GM12801 (cell line): Measurements from ENCODE around the gene NCKIPSD.

ENCODE experiments used
- TF ChIP-seq, protein P1 (sequence below): IDR thresholded peaks from one replicate; pipeline ENCODE4 v1.5.1; 2011; ENCODE audit warnings: control low read depth; ENCODE audit not compliant: insufficient read length; ENCODE audit errors: extremely low read depth

The NCKIPSD gene

DNA sequence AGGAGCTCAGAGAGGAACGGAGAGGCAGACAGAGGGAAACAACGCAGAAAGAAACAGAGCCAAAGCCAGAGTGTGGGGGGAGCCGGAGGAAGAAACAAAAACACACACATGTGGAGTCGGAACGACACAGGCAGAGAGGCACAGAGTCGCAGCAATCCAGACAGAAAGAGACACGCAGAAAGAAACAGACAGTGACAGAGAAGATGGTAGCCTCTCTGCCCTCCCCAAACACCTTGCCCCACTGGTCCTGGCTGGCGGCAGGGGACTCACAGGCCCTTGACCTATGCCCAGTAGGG lies 1.7 kb downstream of the NCKIPSD start:
- TF ChIP-seq, protein P1, sequence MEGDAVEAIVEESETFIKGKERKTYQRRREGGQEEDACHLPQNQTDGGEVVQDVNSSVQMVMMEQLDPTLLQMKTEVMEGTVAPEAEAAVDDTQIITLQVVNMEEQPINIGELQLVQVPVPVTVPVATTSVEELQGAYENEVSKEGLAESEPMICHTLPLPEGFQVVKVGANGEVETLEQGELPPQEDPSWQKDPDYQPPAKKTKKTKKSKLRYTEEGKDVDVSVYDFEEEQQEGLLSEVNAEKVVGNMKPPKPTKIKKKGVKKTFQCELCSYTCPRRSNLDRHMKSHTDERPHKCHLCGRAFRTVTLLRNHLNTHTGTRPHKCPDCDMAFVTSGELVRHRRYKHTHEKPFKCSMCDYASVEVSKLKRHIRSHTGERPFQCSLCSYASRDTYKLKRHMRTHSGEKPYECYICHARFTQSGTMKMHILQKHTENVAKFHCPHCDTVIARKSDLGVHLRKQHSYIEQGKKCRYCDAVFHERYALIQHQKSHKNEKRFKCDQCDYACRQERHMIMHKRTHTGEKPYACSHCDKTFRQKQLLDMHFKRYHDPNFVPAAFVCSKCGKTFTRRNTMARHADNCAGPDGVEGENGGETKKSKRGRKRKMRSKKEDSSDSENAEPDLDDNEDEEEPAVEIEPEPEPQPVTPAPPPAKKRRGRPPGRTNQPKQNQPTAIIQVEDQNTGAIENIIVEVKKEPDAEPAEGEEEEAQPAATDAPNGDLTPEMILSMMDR = no peak

DNA sequence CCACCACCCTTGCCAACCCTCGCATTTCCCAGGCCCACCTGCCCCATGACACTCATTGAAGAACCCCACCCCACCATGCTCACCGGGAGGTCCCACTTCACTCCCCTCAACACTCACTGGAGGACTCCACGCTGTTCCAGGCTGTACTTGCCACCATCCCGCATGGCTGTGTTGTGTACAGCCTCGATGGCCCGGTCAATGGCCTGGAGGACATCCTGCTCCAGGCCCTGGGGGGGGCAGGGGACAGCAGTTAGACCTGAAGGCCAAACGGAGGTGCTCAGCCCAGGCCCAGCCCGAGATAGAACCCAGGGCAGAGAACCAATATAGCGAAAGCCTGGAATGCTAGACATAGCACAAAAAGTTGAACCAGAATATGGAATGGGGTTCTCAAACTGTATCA lies 2.9 kb downstream of the NCKIPSD start:
- TF ChIP-seq, protein P1 = no peak

DNA sequence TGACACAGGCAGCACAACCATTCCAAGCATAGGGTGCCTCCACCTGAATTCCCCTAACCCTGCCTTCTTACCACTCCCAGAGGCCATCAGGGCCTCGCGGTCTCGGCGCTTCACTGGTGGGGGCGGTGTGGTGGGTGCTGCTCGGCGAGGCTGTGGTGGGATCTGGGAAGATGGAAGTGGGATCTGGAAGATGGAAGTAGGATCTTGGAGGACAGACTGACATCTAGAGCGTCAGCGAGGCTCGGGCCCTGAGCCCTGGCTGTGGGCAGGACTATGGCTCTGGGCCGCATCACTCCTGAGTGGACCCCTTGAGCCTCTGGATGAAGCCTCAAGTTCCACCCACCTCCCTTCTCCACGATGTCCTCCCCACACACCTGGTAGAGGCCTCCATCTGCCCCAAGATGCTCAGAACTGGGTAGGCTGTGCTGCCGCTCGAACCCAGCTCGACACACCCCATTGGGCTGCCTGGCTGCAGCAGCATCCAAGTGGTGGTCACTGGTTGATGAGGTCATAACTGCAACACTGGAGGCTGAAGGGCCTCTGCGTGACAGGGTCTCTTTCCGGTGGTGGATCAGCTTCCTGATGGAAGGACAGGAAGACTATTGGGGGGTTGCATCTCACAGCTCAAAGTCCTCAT lies 3.6 kb downstream of the NCKIPSD start:
- TF ChIP-seq, protein P1 = no peak

DNA sequence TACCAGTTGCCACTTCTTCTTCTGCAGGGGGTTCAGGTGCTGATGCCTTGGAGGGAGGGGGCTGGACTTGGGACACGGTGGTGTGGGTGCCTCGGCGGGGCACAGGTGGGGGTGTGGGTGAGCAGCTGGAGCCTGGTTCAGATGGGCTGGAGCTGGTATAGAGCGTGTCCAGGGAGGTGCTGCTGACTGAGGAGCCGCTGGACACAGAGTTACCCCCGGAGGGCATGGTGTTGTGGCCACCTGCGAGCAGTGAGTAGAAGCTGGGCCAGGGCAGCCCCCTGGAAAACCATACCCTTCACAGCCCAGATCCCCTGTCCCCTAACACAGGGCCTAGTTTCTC lies 4.2 kb downstream of the NCKIPSD start:
- TF ChIP-seq, protein P1 = no peak

DNA sequence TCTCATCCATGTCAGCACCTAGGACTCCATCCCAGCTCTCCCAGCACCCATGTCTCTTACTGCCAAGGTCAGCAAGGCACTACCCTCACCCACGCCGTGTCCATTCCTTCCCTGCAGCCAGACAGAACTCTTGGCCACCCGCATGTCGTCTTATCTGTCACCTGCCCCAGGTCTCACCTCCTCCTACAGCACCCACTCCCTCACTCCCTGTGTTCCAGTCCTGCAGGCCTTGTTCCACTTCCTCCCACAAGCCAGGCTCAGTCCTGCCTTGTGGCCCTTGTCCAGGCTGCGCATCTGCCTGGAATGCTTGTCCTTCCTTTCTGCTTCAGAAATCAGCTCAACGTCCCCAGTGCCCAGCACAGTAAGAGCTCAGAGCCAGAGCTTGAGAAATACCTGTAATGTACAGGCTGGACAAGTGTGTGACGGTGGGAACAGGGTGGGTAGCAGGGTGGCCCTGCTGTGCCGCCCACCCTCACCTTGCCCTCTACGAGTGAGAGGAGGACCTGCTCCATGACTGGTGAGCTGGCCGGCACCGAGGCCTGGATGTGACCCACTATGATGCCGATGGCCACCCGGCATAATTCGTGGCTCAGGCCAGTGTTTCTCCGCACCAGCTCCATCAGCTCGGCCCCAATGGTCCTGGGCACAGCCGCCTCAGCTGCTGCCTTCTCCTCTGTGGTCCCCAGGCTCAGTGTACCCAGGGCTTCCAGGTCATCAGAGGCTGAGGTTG lies 4.7 kb downstream of the NCKIPSD start:
- TF ChIP-seq, protein P1 = no peak

DNA sequence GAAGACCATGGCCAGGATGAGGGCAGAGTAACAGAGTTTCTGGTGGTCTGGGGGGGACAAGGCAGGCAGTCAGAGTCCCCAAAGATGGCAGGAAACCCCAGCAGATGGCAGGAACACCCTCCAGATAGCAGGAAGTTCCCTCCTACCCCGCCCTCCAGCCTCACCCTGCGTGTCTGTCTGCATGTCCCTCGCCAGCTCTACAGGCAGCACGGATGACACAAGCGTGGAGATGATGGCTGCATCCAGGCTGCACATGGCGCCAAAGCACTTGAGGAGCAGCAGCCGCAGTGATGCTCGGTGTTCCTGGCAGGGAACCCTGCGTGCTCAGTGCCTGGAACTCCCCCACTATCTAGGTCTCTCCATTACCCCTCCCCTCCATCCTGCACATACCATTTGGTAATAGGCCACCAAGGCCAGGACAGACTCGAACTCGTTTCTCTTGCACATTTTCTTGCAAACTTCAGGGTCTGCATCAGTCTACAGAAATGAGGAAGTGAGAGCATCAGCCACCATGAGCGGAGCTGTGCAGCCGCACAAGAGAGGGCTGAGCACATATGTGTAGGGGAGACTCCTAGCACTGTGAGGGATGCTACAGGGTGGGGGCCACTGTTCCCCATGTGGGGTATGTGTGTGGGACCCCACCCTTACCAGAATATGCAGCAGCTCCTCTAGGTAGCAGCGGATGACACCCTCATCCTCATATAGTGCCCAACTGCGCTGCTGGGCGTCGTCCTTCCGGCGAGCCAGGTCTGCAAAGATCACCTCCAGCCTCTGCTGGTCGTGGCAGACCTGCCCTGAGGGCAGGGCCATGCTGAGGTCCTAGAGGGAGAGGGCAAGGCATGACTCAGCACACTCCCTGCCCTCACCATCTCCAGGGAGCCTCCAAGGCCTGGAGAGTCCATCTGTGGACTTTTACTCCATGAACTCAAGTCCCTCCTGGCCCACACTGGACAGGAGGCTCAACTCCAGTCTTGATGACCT lies 6.0 kb downstream of the NCKIPSD start:
- TF ChIP-seq, protein P1 = no peak
